HFFc6 (cell line): ENCODE results near the gene ANKRD40. TPM values are rescaled to one million over a fixed set of nuclear protein-coding genes. Genes with fewer than 3 reads are reported as not detected.
"Not testable (repeated sequence)": the region's sequence is repeated elsewhere in the genome, so short reads cannot be mapped to it uniquely, and the experiment has no call there.

Source experiments
- DNase-seq: peaks from one replicate; pipeline ENCODE4 v3.0.0-alpha.2; 2018
- H3K27ac Mint-ChIP-seq: 2 replicates; pipeline ENCODE4 v1.8.0; 2020; ENCODE audit warnings: mild to moderate bottlenecking, mixed read lengths
- H3K27me3 Mint-ChIP-seq: 2 replicates; pipeline ENCODE4 v1.8.0; 2021; ENCODE audit warnings: mild to moderate bottlenecking, moderate library complexity, mixed read lengths; ENCODE audit not compliant: insufficient read depth
- H3K36me3 Mint-ChIP-seq: 2 replicates; pipeline ENCODE4 v1.8.0; 2021; ENCODE audit warnings: low read depth, mixed read lengths
- H3K4me1 Mint-ChIP-seq: 2 replicates; pipeline ENCODE4 v1.8.0; 2020; ENCODE audit warnings: low read depth, mixed read lengths
- H3K4me3 Mint-ChIP-seq: 2 replicates; pipeline ENCODE4 v1.8.0; 2020; ENCODE audit warnings: mild to moderate bottlenecking, moderate library complexity, mixed read lengths
- H3K9me3 Mint-ChIP-seq: 2 replicates; pipeline ENCODE4 v1.8.0; 2020; ENCODE audit warnings: mild to moderate bottlenecking, mixed read lengths
- total RNA-seq, 6 experiments: library from RNA; stranded (reverse); fragmentation: NEBNext Ultra II Directional; extraction: Animal tissue kit (Norgen Biotek cat#: 25700); gene quantifications; 2 replicates in 1 of 6; 3 replicates in 5 of 6; pipeline ENCODE4 v1.2.3, GENCODE V29; 2021
- TF ChIP-seq, protein P1 (sequence below): fragments of 200-600 bp; sonication (generic); IDR thresholded peaks from 2 replicates; pipeline ENCODE4 v1.5.0; 2021; ENCODE audit warnings: antibody characterized with exemption, mild to moderate bottlenecking

The ANKRD40 gene
- total RNA-seq, 6 experiments from 2014 or later, result 43.1 to 48.4 (median 46.6) TPM

DNA sequence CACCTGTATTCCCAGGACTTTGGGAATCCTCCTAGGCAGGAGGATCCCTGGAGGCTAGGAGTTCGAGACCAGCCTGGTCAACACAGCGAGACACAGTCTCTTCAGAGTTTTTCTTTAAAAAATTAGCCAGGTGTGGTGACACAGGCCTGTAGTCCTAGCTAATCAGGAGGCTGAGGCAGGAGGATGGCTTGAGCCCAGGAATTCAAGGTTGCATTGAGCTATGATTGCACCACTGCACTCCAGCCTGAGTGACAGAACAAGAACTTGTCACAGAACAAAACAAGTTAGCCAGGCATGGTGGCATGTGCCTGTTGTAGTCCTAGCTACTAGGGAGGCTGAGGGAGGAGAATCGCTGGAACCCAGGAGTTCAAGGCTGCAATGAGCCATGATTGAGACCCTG is 24.8 kb downstream of the ANKRD40 start:
- Mint-ChIP-seq H3K4me3 (no peak overlapping the region), H3K27me3 (peaks cover 3% of the 10 kb centered on the region), H3K36me3 (no peaks in the 10 kb centered on the region; the same call in 1 of the 2 replicates), H3K27ac (no peak overlapping the region), H3K9me3 (no peaks in the 10 kb centered on the region), H3K4me1 (peaks cover 33% of the 10 kb centered on the region)
- TF ChIP-seq, protein P1, sequence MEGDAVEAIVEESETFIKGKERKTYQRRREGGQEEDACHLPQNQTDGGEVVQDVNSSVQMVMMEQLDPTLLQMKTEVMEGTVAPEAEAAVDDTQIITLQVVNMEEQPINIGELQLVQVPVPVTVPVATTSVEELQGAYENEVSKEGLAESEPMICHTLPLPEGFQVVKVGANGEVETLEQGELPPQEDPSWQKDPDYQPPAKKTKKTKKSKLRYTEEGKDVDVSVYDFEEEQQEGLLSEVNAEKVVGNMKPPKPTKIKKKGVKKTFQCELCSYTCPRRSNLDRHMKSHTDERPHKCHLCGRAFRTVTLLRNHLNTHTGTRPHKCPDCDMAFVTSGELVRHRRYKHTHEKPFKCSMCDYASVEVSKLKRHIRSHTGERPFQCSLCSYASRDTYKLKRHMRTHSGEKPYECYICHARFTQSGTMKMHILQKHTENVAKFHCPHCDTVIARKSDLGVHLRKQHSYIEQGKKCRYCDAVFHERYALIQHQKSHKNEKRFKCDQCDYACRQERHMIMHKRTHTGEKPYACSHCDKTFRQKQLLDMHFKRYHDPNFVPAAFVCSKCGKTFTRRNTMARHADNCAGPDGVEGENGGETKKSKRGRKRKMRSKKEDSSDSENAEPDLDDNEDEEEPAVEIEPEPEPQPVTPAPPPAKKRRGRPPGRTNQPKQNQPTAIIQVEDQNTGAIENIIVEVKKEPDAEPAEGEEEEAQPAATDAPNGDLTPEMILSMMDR, result no peak
- no peak for DNase-seq

DNA sequence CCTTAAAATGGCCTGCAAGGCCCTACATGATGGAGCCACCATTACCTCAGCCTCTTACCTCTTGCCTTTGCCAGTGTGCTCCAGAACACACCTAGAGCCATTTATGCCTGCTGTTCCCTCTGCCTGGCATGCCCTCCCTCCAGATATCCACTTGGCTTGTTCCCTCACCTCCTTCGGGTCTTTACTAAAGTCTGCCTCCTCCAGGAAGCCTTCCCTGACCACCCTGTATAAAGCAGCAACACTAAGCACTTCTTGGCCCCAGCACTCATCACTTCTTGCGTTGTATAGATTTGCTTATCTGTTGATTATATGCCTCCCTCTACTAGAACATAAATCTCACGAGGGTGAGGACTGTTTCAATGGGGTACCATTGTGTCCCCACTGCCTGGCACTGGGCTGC is 25.3 kb downstream of the ANKRD40 start:
- Mint-ChIP-seq H3K27me3 (peaks cover 3% of the 10 kb centered on the region), H3K9me3 (no peaks in the 10 kb centered on the region), H3K36me3 (no peaks in the 10 kb centered on the region; the same call in 1 of the 2 replicates), H3K4me1 (peaks cover 31% of the 10 kb centered on the region), H3K27ac (no peak overlapping the region), H3K4me3 (no peak overlapping the region)
- TF ChIP-seq, protein P1, result no peak
- no peak for DNase-seq

DNA sequence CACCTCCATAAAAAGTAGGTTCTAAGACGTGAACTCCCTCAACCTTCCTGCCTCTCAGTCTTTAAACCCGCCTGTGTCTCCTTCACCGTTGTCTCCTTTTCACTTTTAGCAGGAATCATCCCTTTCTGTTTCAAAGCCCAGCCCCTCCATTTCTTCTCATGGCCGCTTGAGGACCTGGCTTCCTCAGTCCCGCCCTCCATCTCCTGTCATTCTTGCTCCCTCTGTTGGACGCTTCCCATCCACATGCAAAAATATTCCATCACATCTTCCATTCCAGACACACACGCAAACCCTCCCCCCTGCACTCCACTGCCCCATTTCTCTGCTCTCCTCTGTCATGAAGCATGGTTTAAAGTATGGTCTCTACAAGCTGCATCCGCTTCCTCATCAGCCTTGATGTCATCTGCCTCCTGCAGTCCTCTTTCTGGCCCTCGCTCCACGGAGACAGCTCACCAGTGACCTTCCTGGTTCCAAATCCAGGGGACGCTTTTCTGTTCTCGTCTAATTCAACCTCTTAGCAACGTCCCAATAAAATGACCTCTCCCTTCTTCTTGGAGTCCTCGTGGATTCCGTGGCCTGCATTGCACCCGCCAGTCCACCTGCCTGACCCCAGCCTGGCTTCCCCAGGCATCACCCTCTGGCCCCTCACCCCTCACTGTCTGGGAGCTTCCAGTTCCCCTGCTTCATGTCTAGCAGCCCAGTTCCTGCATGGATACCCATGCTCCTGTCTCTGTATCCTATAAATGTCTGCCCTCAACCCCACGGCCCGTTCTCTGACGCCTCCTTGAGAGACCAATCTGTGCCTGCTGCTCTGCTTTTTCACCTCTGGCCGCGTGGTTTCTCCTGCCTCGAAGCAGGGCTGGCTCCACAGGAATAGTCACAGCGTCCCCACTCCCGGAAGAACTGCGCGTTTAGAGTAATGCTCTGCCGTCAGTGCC is 26.2 kb downstream of the ANKRD40 start:
- H3K4me1 Mint-ChIP-seq, result peaks cover 22% of the 10 kb centered on the region
- H3K9me3 Mint-ChIP-seq, result no peaks in the 10 kb centered on the region
- DNase-seq, result peak; percentile 71
- peaks cover 2% of the 10 kb centered on the region for H3K27me3 Mint-ChIP-seq
- H3K27ac Mint-ChIP-seq, result peak overlapping the region; percentile 65
- TF ChIP-seq, protein P1, result peak; percentile 80
- peak overlapping the region; percentile 57 for H3K4me3 Mint-ChIP-seq
- H3K36me3 Mint-ChIP-seq, result no peaks in the 10 kb centered on the region; the same call in 1 of the 2 replicates

- H3K9me3 Mint-ChIP-seq, H3K27me3 Mint-ChIP-seq, DNase-seq, H3K36me3 Mint-ChIP-seq: not testable (repeated sequence)
- Mint-ChIP-seq H3K4me3 (peak overlapping the region; percentile 57), H3K4me1 (peaks cover 15% of the 10 kb centered on the region), H3K27ac (peak overlapping the region; percentile 65)
Measured at GRCh38 chr17:50680543-50681262, 27.0 kb downstream of the ANKRD40 start.

GRCh38 chr17:50680126-50680525 is 27.6 kb downstream of the ANKRD40 start:
- Mint-ChIP-seq H3K27me3 (peaks cover 1% of the 10 kb centered on the region), H3K36me3 (no peaks in the 10 kb centered on the region; the same call in 1 of the 2 replicates), H3K9me3 (no peaks in the 10 kb centered on the region), H3K27ac (no peak overlapping the region), H3K4me1 (peaks cover 15% of the 10 kb centered on the region), H3K4me3 (no peak overlapping the region)
- TF ChIP-seq, protein P1, result no peak
- DNase-seq, result no peak
